Muscle of leg (tissue), 11 donors: ENCODE data around the gene SETD2. TPM values are rescaled to one million over a fixed set of nuclear protein-coding genes. Genes with fewer than 3 reads are reported as not detected.

Source experiments
- DNase-seq: peaks from one replicate; pipeline ENCODE4 v3.0.0; 2013
- H3K27ac ChIP-seq: one replicate; pipeline ENCODE4 v1.5.1; 2013; ENCODE audit warnings: mild to moderate bottlenecking, low read length, control low read depth
- H3K27me3 ChIP-seq: one replicate; pipeline ENCODE4 v1.6.1; 2013; ENCODE audit warnings: low read length; ENCODE audit not compliant: control insufficient read depth, insufficient read depth
- H3K36me3 ChIP-seq: one replicate; pipeline ENCODE4 v1.6.1; 2013; ENCODE audit warnings: low read length; ENCODE audit not compliant: control insufficient read depth, insufficient read depth
- H3K4me1 ChIP-seq: one replicate; pipeline ENCODE4 v1.6.1; 2013; ENCODE audit warnings: low read length; ENCODE audit not compliant: control insufficient read depth, insufficient read depth
- H3K4me3 ChIP-seq: one replicate; pipeline ENCODE4 v1.5.1; 2013; ENCODE audit warnings: low read length, control low read depth
- H3K9me3 ChIP-seq: replicated peaks from 2 replicates; pipeline ENCODE4 v1.6.1; 2013; ENCODE audit warnings: low read depth, low read length; ENCODE audit not compliant: control insufficient read depth
- WGBS: methylation state at CpG from one replicate; pipeline ENCODE4 v1.1.5; 2013; ENCODE audit warnings: missing lambda C conversion rate; ENCODE audit not compliant: insufficient coverage; 5-methylcytosine and 5-hydroxymethylcytosine counted together
- polyA plus RNA-seq, 8 donors: library from polyadenylated mRNA; unstranded; fragments of 120-200 nt; gene quantifications; one replicate each; pipeline versions ENCODE4 v1.2.1 to v1.2.3, GENCODE V29; 2013; ENCODE audit warnings: inconsistent platforms in 1 of 8, low replicate concordance in 1 of 8; ENCODE audit not compliant: insufficient read length in 8 of 8, insufficient read depth in 1 of 8
- total RNA-seq: library from RNA; stranded (reverse); fragments of 120-200 nt; gene quantifications from one replicate; pipeline ENCODE4 v1.2.4, GENCODE V29; 2013

SETD2 gene
- total and polyA plus RNA-seq, 9 donors: 26.1 to 46.1 (median 38.5) TPM

GRCh38 chr3:46968783-46969428 lies 195.0 kb downstream of the SETD2 start:
- H3K9me3 ChIP-seq: no peaks in the 10 kb centered on the region
- peaks cover 26% of the 10 kb centered on the region for H3K36me3 ChIP-seq
- no peak overlapping the region for H3K27ac ChIP-seq
- no peak for DNase-seq
- no peak overlapping the region for H3K4me3 ChIP-seq
- H3K4me1 ChIP-seq: peaks cover 12% of the 10 kb centered on the region
- 61% methylated on average over 3 of the region's 9 CpGs for WGBS
- no peaks in the 10 kb centered on the region for H3K27me3 ChIP-seq

DNA sequence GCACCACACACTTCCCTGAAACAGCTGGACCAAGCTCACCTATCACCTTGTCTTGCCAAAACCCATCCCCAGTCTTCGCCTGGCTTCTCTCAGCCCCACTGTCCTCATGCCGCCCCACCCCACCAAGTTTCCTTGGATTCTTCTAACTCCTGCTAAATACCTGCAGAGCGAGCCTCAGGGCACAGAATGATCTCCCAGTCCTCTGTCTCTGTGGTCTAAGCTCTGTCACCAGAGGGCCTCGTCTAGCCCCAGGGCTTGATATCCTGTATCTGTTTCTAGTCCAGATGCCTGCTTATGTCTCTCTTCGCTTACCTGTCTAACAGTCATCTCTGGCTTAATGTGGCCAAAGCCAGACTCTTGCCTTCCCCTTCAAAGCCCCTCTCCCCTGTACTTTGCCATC lies 197.1 kb downstream of the SETD2 start:
- H3K9me3 ChIP-seq: no peaks in the 10 kb centered on the region
- no peak overlapping the region for H3K27ac ChIP-seq
- H3K4me1 ChIP-seq: peaks cover 11% of the 10 kb centered on the region
- no peaks in the 10 kb centered on the region for H3K27me3 ChIP-seq
- WGBS: 71% methylated on average over 5 of the region's 5 CpGs
- DNase-seq: no peak
- no peak overlapping the region for H3K4me3 ChIP-seq
- peaks cover 31% of the 10 kb centered on the region for H3K36me3 ChIP-seq

Other genes with a start within 250 kb of the SETD2 start
- gene CCDC12, start 187.4 kb downstream of the SETD2 start, total RNA-seq: 37.7 TPM
- gene CCDC12, start 187.4 kb downstream of the SETD2 start, polyA plus RNA-seq: 10 to 100 TPM; 40.9 to 56.4 (median 48.6) TPM
- 8.4 TPM for gene NBEAL2, start 184.4 kb downstream of the SETD2 start, total RNA-seq
- gene NBEAL2, start 184.4 kb downstream of the SETD2 start, polyA plus RNA-seq: 10 to 100 TPM in 7 of 8 donors, 1 to 10 TPM in 1; 8.1 to 20.0 (median 13.7) TPM
- gene KIF9, start 118.7 kb upstream of the SETD2 start, total RNA-seq: 5.1 TPM
- 1 to 10 TPM; 4.9 to 7.4 (median 5.9) TPM for gene KIF9, start 118.7 kb upstream of the SETD2 start, polyA plus RNA-seq
- gene KLHL18, start 118.8 kb upstream of the SETD2 start, total RNA-seq: 10.6 TPM
- 10 to 100 TPM; 10.6 to 17.3 (median 14.8) TPM for gene KLHL18, start 118.8 kb upstream of the SETD2 start, polyA plus RNA-seq
- 13.7 TPM for gene PTPN23, start 216.9 kb upstream of the SETD2 start, total RNA-seq
- gene PTPN23, start 216.9 kb upstream of the SETD2 start, polyA plus RNA-seq: 10 to 100 TPM; 17.4 to 26.7 (median 25.2) TPM